MM.1S (cell line): ENCODE measurements around the gene NBPF14.
"Not testable (repeated sequence)": the region's sequence is repeated elsewhere in the genome, so short reads cannot be mapped to it uniquely, and the experiment has no call there.

ENCODE experiments used
- CTCF ChIP-seq: fragments of 300-600 bp; sonication (generic); IDR thresholded peaks from 2 replicates; pipeline ENCODE4 v1.5.1; 2016; ENCODE audit warnings: antibody characterized with exemption, low read length, mixed read lengths
- EZH2 ChIP-seq: fragments of 300-600 bp; sonication (generic); optimal IDR thresholded peaks from 2 replicates; pipeline ENCODE3; 2017; ENCODE audit warnings: low read depth, mild to moderate bottlenecking, antibody characterized with exemption, low read length, mixed read lengths
- EZH2phosphoT487 ChIP-seq: fragments of 300-600 bp; sonication (generic); IDR thresholded peaks from 2 replicates; pipeline ENCODE4 v1.6.1; 2018; ENCODE audit warnings: antibody characterized with exemption, low read length

DNA sequence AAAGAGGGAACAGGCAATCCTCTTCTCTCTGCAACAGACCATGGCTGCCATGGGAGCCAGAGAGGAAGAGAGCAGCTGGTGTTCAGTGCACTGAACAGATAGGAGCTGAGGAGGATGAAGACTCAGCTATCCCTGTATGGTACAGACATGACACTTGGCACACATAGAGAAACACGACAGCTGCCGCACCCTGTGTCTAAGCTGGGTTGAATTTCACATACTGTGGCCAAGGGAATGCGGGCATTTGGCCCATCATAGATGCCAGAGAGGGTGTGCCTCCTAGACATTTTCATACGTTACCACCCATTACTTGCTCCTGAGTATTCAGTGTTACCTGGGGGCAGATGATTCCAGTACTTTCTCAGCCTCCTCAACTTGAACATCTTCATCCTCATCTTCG is 4.7 kb downstream of the NBPF14 start:
- TF ChIP-seq CTCF, EZH2phosphoT487, EZH2: not testable (repeated sequence)
